Vagina (tissue), 2 donors: ENCODE data around the gene ANKRD11.

Experiments
- CTCF ChIP-seq, 3 experiments: fragments of 450-650 bp in 2 of 3; fragments of 200-600 bp in 1 of 3; sonication (generic) in 1 of 3; IDR thresholded peaks; one replicate each; pipeline ENCODE4 v1.5.1; 2017 to 2019; ENCODE audit warnings: antibody characterized with exemption in 3 of 3, mild to moderate bottlenecking in 2 of 3, moderate library complexity in 2 of 3
- POLR2A ChIP-seq, 2 donors: fragments of 450-650 bp; IDR thresholded peaks; one replicate each; pipeline ENCODE4 v1.6.1; 2017; ENCODE audit warnings: antibody characterized with exemption in 2 of 2, mild to moderate bottlenecking in 2 of 2, moderate library complexity in 2 of 2

- TF ChIP-seq CTCF (IDR thresholded peaks at IDR 0.05): no peak
- no peak for TF ChIP-seq POLR2A (IDR thresholded peaks at IDR 0.05)
Observed at GRCh38 chr16:89491974-89492687, 1.8 kb upstream of the ANKRD11 start.
